ENCODE data around the gene CORO1C.
A peak's percentile ranks its signal among the peaks of the same experiment; 100 is the strongest.

The CORO1C gene

GRCh38 chr12:108618079-108618952, 113.0 kb downstream of the CORO1C start:
- no peak overlapping the region; the same call in 1 of the 2 replicates for H3K27ac ChIP-seq
- TF ChIP-seq CTCF (conservative IDR thresholded peaks at IDR 0.05): peak; percentile 99

GRCh38 chr12:108616941-108617858, 114.1 kb downstream of the CORO1C start:
- H3K27ac ChIP-seq: no peak overlapping the region; the same call in 1 of the 2 replicates
- TF ChIP-seq CTCF (conservative IDR thresholded peaks at IDR 0.05): no peak

- no peak for TF ChIP-seq CTCF (conservative IDR thresholded peaks at IDR 0.05)
- no peak overlapping the region for H3K27ac ChIP-seq
These were observed 115.0 kb downstream of the CORO1C start for GRCh38 chr12:108616359-108616758.

GRCh38 chr12:108615918-108616317, 115.4 kb downstream of the CORO1C start:
- no peak overlapping the region for H3K27ac ChIP-seq
- TF ChIP-seq CTCF (conservative IDR thresholded peaks at IDR 0.05): no peak

GRCh38 chr12:108614639-108615038, 116.7 kb downstream of the CORO1C start:
- TF ChIP-seq CTCF (conservative IDR thresholded peaks at IDR 0.05): no peak
- H3K27ac ChIP-seq: no peak overlapping the region

GRCh38 chr12:108614041-108614440, 117.3 kb downstream of the CORO1C start:
- H3K27ac ChIP-seq: no peak overlapping the region
- no peak for TF ChIP-seq CTCF (conservative IDR thresholded peaks at IDR 0.05)

GRCh38 chr12:108613548-108613947, 117.8 kb downstream of the CORO1C start:
- TF ChIP-seq CTCF (conservative IDR thresholded peaks at IDR 0.05): no peak
- no peak overlapping the region for H3K27ac ChIP-seq
